CD4-positive, alpha-beta T cell treated with Interferon alpha-2 for 1 hour (primary cell): ENCODE results near the gene ANKRD65.
"Not testable (repeated sequence)": the region's sequence is repeated elsewhere in the genome, so short reads cannot be mapped to it uniquely, and the experiment has no call there.

Experiments
- DNase-seq, 2 donors: peaks; one replicate each; pipeline ENCODE4 v3.0.0-alpha.2; 2020 to 2022

ANKRD65 gene

DNA sequence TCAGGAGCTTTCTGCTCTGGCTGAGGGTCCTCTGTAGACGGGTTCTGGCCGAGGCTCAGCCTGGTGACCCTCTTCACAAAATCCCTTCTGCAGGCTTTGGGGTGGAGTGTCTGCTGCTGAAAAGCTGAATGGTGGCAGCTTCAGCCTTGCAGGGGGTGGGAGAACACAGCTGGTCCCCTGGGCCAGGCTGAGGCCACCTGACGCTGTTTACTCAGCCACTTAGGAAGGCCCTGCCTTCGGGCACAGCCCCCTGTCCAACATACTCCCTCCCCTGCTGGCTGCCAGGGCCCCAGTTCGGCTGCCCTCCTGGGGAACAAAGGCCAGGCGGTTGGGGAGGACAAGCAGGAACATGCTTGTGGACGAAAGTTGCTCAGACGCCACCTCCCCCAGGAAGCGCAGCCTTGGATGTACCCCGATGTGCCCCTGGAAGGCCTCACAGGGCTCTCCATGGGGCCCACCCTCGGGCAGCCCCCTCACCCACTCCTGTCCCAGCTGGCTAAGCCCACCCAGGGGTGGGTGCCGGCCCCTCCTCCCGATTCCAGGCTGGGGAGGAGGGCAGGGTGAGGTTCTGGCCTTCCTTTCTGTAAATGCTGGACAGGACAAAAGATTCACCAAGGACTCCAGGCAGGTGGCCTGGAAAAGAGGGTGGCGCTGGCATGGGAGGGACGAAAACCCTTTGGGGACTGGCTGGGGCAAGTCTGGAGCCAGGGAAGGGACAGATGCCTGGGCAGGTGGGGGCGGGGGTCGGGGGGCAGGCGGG lies at the start of gene ANKRD65:
TSS of gene ANKRD65 (minus strand) at position 130 of the 760 bp plus-strand sequence. CDS start 271 bp downstream, outside the sequence.
- DNase-seq, result no peak

DNA sequence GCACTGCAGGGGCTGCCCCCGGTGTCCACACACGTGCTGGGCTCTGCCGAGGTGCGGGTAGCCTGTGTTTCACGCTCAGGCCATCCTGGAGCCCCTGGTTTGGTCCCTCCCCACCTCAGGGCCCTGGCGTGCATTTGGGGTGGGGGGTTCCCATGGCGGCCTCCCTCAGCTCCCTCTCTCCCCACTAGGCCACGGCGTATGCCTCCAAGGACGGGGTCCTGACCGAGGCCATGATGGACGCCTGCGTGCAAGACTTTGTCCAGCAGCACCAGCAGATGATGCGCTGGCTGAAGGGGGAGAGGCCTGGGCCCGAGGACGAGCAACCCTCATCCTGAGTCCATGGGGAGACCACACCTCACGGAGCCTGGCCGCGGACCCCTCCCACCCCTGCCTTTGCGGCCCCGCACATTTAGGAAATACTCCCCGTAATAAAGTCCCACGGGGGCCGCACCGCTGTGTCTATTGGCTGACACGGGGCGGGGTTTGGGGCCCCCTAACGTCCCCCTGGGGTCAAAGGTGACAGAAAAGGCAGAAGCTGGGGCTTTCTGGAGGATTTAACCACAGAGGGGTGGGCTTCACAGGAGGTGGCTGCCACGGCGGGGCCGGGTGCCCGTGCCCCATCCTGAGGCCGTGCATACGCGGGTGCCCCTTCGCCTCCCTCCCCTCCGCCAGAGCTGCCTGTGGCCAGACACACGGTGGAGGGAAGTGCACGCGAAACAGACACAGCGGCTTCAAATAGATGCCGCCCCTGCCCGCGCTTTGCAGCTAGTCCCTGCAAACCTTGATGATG lies 47.3 kb upstream of the ANKRD65 start:
- DNase-seq, result not testable (repeated sequence)

DNA sequence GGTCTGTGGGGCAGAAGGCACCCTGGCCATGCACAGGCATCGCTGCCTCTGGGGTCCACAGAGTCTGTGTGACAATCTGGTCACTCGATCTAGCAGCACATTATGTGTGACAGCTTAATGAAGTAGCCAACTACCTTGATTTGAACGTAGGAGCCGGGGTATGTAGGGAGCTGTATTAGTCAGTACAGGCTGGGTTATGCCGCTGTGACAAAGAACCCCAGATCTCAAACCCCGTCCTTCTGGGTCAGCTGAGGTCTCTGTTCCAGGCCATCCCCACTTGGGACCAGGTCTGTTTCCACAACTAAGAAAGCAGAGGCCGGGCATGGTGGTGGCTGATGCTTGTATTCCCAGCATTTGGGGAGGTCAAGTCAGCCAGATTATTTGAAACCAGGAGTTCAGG lies 42.2 kb upstream of the ANKRD65 start:
- DNase-seq, result no peak

DNA sequence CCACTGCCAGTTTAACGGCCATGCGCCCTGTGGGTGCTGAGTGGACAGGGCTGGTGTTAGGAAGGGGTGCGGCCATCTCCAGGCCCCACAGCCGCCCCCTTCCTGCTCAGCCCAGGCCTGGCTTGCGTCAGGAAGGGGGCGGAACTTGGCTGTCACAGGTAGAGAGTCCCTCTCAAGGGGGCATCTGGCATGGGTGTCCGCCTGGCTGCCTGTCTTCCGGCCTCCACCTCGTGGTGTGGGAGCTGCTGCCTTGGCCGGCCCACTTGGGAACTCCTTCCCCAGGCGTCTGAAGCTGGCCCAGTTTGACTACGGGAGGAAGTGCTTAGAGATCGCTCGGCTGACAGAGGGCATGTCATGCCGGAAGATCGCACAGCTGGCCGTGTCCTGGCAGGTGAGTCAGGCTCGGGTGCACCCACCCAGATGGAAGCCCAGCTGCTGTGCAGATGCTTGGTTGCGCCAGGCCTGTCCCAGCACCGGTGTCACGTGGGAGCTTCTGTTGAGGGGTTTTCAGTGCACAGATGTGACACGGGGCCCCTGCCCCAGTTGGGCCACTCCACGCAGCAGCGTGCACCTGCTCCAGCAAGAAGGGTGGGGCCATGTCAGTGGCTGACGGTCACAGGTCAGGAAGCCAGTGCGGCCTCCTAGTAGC lies 41.4 kb upstream of the ANKRD65 start:
- DNase-seq, result peak; percentile 4 to 34

DNA sequence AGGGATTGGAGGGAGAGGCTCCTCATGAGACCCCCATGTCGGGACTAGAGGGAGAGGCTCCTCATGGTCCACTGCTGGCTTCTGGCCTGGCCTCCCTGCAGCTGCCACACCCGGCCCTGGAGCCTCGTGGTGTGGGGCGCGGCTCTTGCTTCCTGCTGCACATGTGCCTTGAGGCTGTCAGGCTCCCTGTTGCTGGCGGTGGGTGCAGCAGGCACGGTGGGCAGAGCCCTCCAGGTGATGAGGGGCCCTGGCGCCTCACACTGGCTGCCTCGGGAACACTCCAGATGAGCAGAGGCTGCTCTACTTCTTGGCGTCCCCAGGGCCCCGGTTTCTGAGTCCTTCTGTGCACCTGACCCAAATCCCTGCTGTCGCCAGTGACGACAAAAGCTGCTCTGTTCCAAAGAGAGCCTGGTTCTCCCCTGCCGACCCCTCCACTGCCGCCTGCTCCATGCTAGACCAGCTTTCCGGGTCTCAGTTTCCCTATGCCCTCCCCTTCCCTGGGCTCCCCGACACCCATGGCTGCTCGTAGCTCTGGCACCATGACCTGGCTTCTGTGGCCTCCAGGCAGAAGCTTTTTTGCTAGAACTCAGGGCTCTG lies 40.7 kb upstream of the ANKRD65 start:
- DNase-seq, result no peak

DNA sequence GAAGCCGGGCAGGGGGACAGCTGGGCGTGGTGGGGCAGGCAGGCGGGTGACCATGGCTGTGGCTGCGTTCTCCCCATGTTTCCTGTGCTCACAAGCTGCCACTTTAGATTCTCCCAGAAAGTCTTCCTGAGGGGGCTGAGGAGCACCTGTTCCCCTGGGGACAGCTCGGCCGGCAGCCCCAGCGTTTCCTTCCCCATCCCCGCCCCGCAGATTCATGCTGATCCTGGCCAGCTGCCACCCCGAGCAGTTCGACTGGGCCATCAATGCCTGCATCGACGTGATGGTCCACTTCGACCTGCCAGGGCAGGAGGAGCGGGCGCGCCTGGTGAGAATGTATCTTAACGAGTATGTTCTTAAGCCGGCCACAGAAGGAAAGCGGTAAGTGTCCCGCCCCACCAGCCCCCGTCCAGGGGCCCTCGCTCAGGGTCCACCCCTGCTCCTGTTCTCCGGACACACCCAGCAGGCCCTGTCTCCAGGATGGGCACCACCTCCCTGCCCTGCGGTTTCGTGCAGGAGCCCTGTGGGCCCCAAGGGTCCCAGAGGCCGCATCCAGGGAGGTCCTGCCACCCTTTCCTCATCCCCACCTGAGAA lies 39.6 kb upstream of the ANKRD65 start:
- no peak for DNase-seq

DNA sequence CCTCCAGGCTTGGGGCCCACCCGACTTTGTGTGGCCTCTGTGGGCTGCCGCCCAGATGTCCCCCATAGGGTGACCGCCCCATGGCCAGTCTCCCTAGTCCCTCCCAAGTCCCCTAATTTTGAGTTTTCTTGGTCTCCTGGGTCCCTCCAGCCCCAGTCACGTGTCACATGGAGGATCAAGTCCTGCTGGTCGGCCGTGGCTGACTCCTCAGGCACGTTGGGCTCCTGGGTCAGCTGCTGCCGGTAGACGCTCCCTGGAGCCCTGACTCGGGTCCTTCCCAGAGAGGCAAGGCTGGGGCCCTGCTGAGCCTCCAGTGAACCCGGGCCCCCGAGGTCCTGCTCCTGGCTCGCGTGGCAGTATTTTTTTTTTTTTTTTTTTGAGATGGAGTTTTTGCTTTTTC lies 38.6 kb upstream of the ANKRD65 start:
- not testable (repeated sequence) for DNase-seq

DNA sequence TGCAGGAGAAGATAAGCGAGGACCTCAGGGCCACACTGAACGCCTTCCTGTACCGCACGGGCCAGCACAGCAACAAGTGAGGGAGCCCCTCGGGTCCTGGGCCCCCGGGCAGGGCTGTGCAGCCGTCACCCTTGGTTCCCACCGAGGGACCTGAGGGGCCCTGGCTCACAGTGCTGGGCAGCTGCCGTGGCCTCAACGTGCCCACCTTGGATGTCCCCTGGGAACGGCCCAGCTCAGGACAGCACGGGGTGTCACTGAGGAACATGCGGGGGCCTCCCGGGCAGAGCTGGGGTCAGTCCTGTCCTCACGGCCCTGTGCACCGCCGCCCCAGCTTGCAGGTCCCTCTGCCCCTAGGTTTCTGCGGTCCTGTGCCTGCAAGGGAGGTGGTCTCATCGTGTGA lies 38.1 kb upstream of the ANKRD65 start:
- DNase-seq, result not testable (repeated sequence)

DNA sequence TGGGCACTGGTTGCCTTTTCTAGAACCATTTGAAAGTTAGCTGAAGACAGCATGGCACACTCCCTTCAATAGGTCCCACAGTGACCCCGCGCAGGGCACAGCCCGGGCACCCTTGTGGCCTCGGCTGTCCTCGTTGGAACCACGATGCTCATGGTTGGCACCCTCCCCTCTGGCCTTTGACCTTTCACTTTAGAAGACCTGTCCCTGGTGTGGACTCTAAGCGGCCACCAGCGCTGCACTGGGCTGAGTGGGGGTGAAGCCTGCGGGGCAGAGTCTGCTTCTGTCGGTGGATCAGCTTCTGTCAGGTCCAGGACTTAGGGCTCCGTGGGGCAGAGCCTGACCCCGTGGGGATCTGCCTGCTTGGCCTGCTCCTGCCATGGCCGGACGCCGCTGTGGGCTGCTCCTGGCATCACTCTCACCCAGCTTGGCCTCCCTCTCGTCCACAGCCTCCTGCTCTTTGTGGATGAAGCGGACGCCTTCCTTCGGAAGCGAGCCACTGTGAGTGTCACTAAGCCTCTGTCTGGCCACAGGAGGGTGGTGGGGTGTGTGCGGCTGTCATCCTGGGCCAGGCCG lies 35.7 kb upstream of the ANKRD65 start:
- not testable (repeated sequence) for DNase-seq

DNA sequence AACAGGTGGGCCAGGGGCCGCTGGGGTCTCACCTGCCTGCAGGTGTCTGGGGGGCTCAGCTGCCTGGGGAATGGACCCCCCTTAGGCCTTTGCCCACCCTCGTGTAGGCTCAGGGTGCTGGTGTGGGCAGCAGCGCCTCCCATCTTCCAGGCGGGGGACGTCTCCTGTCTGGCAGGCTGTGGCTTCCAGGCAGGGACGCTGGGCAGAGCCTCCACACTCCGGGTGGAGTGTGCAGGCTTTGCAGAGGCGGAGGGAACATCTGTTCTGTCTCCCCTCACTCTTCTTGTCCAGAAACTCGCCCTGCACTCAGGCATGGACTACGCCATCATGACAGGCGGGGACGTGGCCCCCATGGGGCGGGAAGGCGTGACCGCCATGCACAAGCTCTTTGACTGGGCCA lies 34.9 kb upstream of the ANKRD65 start:
- DNase-seq, result not testable (repeated sequence)

DNA sequence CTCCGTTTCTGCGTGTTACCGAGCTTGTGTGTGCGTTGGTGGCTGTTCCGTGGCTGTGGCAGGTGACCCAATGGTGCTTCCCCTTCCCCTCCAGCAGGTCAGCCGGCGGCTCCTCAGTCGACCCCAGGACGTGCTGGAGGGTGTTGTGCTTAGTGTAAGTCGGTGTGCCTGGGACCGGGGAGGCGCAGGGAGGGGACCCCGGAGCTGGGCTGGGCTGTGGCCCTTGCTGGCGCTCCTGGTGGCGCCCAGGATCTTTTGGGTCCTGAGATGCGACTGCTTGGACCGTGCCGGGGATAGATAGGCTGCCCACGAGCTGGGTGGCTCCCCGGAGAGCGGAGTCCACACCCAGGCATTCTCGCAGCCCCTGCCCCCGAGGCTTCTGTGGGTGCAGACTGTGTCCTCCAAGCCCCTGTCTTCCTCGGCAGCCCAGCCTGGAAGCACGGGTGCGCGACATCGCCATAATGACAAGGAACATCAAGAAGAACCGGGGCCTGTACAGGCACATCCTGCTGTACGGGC lies 34.3 kb upstream of the ANKRD65 start:
- DNase-seq, result no peak

DNA sequence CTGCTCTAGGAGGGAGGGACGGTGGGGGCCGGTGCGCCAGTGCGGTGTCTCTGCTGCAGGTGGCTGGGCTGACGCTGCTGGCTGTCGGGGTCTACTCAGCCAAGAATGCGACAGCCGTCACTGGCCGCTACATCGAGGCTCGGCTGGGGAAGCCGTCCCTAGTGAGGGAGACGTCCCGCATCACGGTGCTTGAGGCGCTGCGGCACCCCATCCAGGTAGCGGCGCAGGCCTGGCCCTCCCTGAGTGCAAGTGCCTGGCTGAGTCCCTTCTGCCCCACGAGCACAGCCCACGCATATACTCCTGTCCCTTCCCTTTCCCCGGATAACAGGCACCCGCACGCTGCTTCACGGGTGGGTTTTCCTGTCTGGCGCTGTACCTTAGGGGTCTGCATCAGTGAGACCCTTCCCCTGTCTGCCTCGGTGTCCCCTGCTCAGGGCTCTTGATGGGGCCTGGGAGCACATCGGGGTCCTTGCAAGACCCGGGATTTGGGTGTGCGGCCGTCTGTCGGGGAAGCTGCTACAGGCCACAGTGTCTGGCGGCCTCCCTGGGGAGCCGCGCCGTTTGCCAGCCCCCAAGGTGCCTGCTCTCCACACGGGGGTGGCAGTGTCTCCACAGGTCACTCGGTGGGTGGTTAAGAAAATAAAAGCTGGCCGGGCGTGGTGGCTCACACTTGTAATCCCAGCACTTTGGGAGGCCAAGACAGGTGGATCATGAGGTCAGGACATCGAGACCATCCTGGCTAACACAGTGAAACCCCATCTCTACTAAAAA lies 33.4 kb upstream of the ANKRD65 start:
- DNase-seq, result not testable (repeated sequence)

DNA sequence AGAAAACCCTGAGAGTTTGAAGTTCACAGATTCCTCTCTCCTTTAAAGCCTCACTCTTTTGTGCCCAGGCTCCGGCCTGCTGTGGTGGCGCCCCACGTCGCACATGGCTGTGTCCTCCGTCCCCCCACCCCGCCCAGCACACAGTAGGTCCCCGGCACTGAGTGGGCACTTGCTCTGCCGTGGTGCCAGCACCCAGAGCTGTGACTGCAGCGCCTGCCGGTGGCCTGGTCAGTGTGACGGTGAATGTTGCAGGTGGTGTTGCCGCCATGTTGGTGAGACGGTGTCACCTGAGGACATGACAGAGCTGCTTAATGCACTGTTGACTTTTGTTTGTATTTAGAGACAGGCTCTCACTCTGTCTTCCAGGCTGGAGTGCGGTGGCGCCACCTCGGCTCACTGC lies 31.8 kb upstream of the ANKRD65 start:
- no peak for DNase-seq

DNA sequence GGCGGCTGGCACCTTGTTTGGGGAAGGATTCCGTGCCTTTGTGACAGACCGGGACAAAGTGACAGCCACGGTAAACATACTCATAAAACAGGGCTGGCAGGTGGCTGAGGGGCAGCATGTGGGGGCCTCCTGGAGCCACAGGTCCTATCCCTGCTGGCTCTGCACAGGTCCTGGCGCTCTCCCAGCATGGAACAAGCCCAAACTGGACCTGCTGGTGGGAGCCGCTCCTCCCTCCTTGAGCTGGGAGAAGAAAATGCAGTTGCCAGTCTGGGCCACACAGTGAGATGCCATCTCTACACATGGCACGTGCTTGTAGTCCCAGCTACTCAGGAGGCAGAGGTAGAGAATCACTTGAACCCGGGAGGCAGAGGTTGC lies 31.3 kb upstream of the ANKRD65 start:
- not testable (repeated sequence) for DNase-seq

DNA sequence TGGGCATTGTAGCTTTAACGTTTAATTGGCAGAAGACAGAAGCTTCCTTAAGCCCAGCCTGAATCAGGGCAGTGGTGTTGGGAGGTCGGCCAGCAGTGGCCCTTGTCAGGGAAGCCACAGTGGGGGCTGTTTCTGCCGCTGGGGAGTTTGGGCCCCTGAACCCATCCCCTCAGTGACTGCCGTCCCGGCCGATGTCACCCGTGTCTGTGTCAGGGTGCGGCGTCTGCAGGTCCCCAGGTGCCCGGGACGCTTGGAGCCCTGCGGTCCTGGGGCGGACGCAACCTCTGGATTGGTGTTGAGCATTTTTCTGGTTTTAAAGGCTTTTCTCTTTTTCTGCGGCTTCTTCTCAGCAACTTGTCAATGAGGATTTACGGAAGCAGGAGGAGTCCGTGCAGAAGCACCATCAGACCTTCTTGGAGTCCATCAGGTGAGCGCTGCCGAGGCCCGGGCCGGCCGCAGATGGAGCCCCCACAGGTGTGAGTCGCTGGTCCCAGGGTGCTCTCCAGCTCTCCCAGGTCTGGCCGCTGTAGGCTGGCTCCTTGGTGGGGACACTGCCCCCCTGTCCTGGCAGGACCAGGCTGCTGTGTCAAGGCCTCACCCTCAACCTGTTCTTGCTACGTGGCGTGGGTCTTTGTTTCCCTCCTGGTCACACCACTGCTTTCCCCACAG lies 30.8 kb upstream of the ANKRD65 start:
- no peak for DNase-seq

DNA sequence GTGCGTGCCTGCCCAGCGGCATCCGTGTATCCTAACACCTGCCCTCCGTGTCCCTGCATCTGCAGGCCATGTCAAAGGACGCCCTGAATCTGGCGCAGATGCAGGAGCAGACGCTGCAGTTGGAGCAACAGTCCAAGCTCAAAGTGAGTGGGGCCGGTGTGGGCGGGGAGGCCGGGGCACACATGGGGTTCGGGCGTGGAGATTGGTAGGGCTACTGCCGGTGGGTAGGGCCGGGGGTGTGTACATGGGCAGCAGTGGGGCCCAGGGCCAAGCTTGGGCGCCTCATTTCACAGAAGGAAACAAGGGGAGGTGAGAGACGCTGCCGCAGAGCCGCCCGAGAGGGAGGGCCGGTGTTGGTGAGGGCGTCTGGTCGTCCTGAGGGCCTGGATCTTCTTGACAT lies 29.5 kb upstream of the ANKRD65 start:
- not testable (repeated sequence) for DNase-seq

DNA sequence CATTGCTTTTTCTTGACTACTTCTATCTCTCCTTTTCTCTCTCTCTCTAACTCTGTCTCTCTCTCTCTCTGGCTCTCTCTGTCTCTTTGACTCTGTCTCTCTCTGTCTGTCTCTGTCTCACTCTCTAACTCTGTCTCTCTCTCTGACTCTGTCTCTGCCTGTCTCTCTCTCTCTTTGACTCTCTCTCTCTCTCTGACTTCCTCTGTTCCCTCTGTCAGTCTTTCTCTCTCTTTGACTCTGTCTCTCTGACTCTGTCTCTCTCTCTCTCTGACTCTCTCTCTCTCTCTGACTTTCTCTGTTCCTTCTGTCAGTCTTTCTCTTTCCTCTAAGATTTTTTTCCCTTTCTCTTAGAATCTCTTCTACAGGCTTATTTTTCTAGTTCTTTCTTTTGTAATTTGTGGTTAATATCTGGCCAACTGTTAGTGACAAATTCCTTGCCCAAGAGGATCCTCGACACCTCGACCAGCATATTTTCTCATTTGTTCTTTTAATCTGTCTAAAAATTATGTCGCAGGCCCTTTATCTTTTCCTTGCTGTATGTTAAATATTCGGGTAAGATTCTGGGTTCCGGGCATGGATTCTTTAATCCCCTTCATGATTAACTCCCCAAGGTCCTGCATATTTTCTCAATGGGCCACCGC lies 28.1 kb upstream of the ANKRD65 start, which contains the start of gene ATAD3C:
TSS of gene ATAD3C (plus strand) at position 591 of the 641 bp plus-strand sequence. CDS start 995 bp downstream, outside the sequence.
- no peak for DNase-seq

DNA sequence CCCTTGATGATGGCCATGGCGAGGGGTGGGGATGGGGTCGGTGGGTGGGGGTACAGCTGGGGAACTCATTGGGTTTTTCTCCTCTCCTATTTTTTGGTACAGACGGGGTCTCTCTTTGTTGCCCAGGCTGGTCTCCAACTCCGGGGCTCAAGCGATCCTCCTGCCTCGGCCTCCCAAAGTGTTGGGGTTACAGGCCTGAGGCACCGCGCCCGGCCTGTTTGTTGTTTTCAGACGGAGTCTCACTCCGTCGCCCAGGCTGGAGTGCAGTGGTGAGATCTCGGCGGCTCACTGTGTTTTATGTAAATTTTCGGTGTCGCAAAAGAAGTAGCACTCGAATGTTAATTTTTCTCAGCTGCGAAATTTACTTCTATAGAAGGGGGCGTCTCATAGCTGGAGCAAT lies 25.6 kb upstream of the ANKRD65 start:
- DNase-seq, result not testable (repeated sequence)

DNA sequence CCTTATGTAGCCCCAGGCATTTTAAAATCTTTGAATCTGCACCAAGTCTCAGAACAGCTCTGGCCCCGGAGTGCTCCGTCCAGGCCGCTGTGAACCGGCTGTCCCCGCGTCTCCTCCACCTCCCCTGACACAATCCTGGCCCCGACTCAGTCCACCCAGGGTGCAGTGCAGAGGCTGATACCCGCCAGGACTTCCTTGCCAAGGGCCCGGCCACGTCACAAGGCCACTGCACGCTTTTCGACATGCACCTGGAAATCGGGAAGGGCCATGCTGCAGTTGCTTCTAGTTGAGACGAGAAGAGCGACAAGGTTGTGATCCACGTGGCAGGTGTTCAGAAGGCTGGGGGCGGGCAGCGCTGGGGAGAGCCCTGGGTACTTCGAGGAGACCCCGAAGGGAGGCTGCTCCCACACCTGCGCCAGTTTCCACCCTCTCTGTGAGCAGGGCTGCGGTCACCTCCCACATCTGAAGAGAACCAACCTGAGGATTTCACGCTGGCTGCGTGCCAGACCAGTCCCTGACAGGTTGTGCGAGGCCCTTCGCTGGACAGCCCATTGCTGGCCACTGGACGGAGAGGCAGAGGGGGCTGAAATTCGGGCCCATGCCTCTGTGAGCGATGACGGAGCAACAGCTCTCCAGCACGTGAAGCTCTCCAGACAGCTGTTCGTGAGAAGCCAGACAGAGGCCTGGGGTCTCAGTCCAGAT lies 21.1 kb upstream of the ANKRD65 start:
- DNase-seq, result no peak
